SKM-1 (cell line): ENCODE data around the gene NFIA.

Source experiments
- DNase-seq: peaks from one replicate; lab custom pipeline; 2025; ENCODE audit not compliant: unreplicated experiment; lab: John Stamatoyannopoulos, UW

Gene NFIA

GRCh38 chr1:61388566-61388965, 306.2 kb downstream of the NFIA start:
- no peak for DNase-seq

GRCh38 chr1:61389194-61389925, 307.0 kb downstream of the NFIA start:
- no peak for DNase-seq

- no peak for DNase-seq
Observed at GRCh38 chr1:61389926-61390845, 307.8 kb downstream of the NFIA start.

GRCh38 chr1:61391730-61392129, 309.4 kb downstream of the NFIA start:
- no peak for DNase-seq

GRCh38 chr1:61392409-61393242, 310.3 kb downstream of the NFIA start:
- DNase-seq: no peak

GRCh38 chr1:61393575-61393974, 311.2 kb downstream of the NFIA start:
- no peak for DNase-seq

GRCh38 chr1:61395146-61395800, 312.9 kb downstream of the NFIA start:
- DNase-seq: no peak

- no peak for DNase-seq
Observed at GRCh38 chr1:61397495-61397894, 315.1 kb downstream of the NFIA start.

GRCh38 chr1:61397935-61398334, 315.6 kb downstream of the NFIA start:
- no peak for DNase-seq

- DNase-seq: no peak
Observed at GRCh38 chr1:61399199-61399598, 316.8 kb downstream of the NFIA start.

GRCh38 chr1:61400131-61400770, 317.9 kb downstream of the NFIA start:
- no peak for DNase-seq

GRCh38 chr1:61400997-61401396, 318.6 kb downstream of the NFIA start:
- no peak for DNase-seq

- DNase-seq: no peak
Observed at GRCh38 chr1:61403679-61404596, 321.6 kb downstream of the NFIA start.

GRCh38 chr1:61404597-61405376, 322.4 kb downstream of the NFIA start:
- DNase-seq: no peak

GRCh38 chr1:61406467-61406866, 324.1 kb downstream of the NFIA start:
- no peak for DNase-seq

GRCh38 chr1:61412601-61413000, 330.2 kb downstream of the NFIA start:
- DNase-seq: no peak

- no peak for DNase-seq
Observed at GRCh38 chr1:61419196-61419595, 336.8 kb downstream of the NFIA start.

GRCh38 chr1:61419657-61420056, 337.3 kb downstream of the NFIA start:
- no peak for DNase-seq
